GM12891 (cell line): ENCODE results near the gene FOXO3.

ENCODE experiments used
- PAX5 ChIP-seq: IDR thresholded peaks from 2 replicates; pipeline ENCODE4 v1.6.1; 2011; ENCODE audit warnings: low read length, moderate library complexity, mild to moderate bottlenecking; ENCODE audit not compliant: insufficient read depth, severe bottlenecking
- POLR2A ChIP-seq: IDR thresholded peaks from 2 replicates; pipeline ENCODE4 v1.6.1; 2011; ENCODE audit warnings: low read depth, low read length, control low read depth
- POLR2AphosphoS5 ChIP-seq: IDR thresholded peaks from 2 replicates; pipeline ENCODE4 v1.6.1; 2011; ENCODE audit warnings: low read depth, low read length, control low read depth
- POU2F2 ChIP-seq: IDR thresholded peaks from 2 replicates; pipeline ENCODE4 v1.6.1; 2011; ENCODE audit warnings: low read depth, mild to moderate bottlenecking, control low read depth, low read length, moderate library complexity
- SPI1 ChIP-seq: IDR thresholded peaks from 2 replicates; pipeline ENCODE4 v1.6.1; 2011; ENCODE audit warnings: low read depth, low read length, control low read depth
- TAF1 ChIP-seq: IDR thresholded peaks from 2 replicates; pipeline ENCODE4 v1.6.1; 2011; ENCODE audit warnings: low read depth, low read length, control low read depth

DNA sequence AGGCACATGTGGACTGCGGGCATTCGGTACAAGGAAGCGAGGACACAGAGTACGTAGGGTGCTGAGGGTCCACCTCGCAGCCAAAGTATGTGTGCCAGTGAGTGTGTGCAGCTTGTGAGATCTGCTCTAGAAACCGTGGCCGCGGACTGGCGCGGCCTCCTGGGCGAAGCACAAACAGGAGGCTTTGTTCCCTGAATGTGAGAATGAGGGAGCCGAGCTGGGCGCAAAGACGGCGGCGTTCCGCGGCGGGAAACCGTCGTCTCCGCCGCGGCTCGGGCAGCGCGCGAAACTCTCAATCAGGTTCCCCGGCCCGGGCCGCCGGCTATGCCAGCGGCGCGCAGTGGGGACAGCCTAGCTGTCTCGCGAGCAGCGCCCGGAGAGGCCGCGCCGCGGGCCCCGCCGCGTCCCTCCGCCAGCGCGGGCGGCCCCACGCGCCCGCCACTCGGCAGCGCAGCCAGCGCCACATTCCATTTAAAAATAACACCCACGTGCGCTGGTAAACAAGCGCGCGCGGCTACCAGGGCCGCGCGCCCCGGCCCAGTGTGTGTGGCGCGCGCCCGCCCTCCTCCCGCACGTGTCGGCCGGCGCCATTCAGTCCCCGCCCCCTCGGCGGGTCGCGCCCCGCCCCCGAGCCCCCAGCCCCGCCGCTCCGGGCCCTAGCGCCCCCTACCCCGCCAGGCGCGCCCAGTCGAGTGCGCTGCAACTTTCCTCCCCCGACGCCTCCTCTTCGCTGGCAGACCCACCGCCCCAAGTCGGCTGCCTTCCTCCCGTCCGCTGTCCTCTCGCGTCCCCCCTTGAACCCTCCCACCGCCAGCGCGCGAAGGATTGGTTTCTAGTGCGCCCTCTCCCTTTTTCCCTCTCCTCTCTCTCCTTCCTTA is 3.0 kb upstream of the FOXO3 start:
- no peak for TF ChIP-seq POLR2A
- TF ChIP-seq POU2F2 = no peak
- no peak for TF ChIP-seq POLR2AphosphoS5
- no peak for TF ChIP-seq TAF1
- no peak for TF ChIP-seq SPI1
- TF ChIP-seq PAX5 = no peak
